Large intestine (tissue), 12 donors: ENCODE measurements around the gene B4GALT1. TPM values are rescaled to one million over a fixed set of nuclear protein-coding genes. Genes with fewer than 3 reads are reported as not detected.
A peak's percentile ranks its signal among the peaks of the same experiment; 100 is the strongest.

ENCODE experiments used
- DNase-seq, 2 donors: peaks; one replicate each; pipeline versions ENCODE4 v3.0.0 to v3.0.0-alpha.2; 2013
- H3K27ac ChIP-seq: one replicate; pipeline ENCODE4 v1.5.1; 2013; ENCODE audit warnings: low read length
- H3K27me3 ChIP-seq: 2 replicates; pipeline ENCODE4 v1.6.1; 2013; ENCODE audit warnings: low read length; ENCODE audit not compliant: control insufficient read depth, insufficient read depth
- H3K36me3 ChIP-seq: 2 replicates; pipeline ENCODE4 v1.6.1; 2013; ENCODE audit warnings: low read length; ENCODE audit not compliant: control insufficient read depth, insufficient read depth
- H3K4me1 ChIP-seq: one replicate; pipeline ENCODE4 v1.6.1; 2013; ENCODE audit warnings: low read length; ENCODE audit not compliant: control insufficient read depth, insufficient read depth
- H3K4me3 ChIP-seq: one replicate; pipeline ENCODE4 v1.5.1; 2013; ENCODE audit warnings: low read length
- H3K9me3 ChIP-seq: one replicate; pipeline ENCODE4 v1.6.1; 2013; ENCODE audit warnings: mild to moderate bottlenecking, low read depth, low read length, moderate library complexity; ENCODE audit not compliant: control insufficient read depth
- WGBS: methylation state at CpG from one replicate; pipeline ENCODE4 v1.1.5; 2013; ENCODE audit warnings: low lambda C conversion rate; ENCODE audit not compliant: insufficient coverage; 5-methylcytosine and 5-hydroxymethylcytosine counted together
- long read RNA-seq, 11 donors: transcript quantifications; one replicate each; lab custom pipeline, GENCODE V29; 2026
- polyA plus RNA-seq: library from polyadenylated mRNA; unstranded; fragments of 120-200 nt; gene quantifications from one replicate; pipeline ENCODE4 v1.2.1, GENCODE V29; 2013

The B4GALT1 gene
- 120 TPM for polyA plus RNA-seq
- long read RNA-seq, donor 1, full-length matches to known transcripts = 24 of 24 reads
- long read RNA-seq, donor 1, partial matches to known transcripts = 0 of 24 reads
- long read RNA-seq, donor 1, other reads (novel, unspliced or antisense) = 0 of 24 reads
- long read RNA-seq, donor 2, full-length matches to known transcripts = 57 of 81 reads
- long read RNA-seq, donor 2, partial matches to known transcripts = 24 of 81 reads
- long read RNA-seq, donor 2, other reads (novel, unspliced or antisense) = 0 of 81 reads
- long read RNA-seq, donor 3 = 0 reads
- long read RNA-seq, donor 4, full-length matches to known transcripts = 6 of 6 reads
- long read RNA-seq, donor 4, partial matches to known transcripts = 0 of 6 reads
- long read RNA-seq, donor 4, other reads (novel, unspliced or antisense) = 0 of 6 reads
- long read RNA-seq, donor 5, full-length matches to known transcripts = 18 of 23 reads
- long read RNA-seq, donor 5, partial matches to known transcripts = 5 of 23 reads
- long read RNA-seq, donor 5, other reads (novel, unspliced or antisense) = 0 of 23 reads
- long read RNA-seq, donor 6, full-length matches to known transcripts = 43 of 58 reads
- long read RNA-seq, donor 6, partial matches to known transcripts = 15 of 58 reads
- long read RNA-seq, donor 6, other reads (novel, unspliced or antisense) = 0 of 58 reads
- long read RNA-seq, donor 7, full-length matches to known transcripts = 7 of 7 reads
- long read RNA-seq, donor 7, partial matches to known transcripts = 0 of 7 reads
- long read RNA-seq, donor 7, other reads (novel, unspliced or antisense) = 0 of 7 reads
- long read RNA-seq, donor 8, full-length matches to known transcripts = 43 of 65 reads
- long read RNA-seq, donor 8, partial matches to known transcripts = 22 of 65 reads
- long read RNA-seq, donor 8, other reads (novel, unspliced or antisense) = 0 of 65 reads
- long read RNA-seq, donor 9, full-length matches to known transcripts = 28 of 28 reads
- long read RNA-seq, donor 9, partial matches to known transcripts = 0 of 28 reads
- long read RNA-seq, donor 9, other reads (novel, unspliced or antisense) = 0 of 28 reads
- long read RNA-seq, donor 10, full-length matches to known transcripts = 70 of 79 reads
- long read RNA-seq, donor 10, partial matches to known transcripts = 9 of 79 reads
- long read RNA-seq, donor 10, other reads (novel, unspliced or antisense) = 0 of 79 reads
- long read RNA-seq, donor 11, full-length matches to known transcripts = 42 of 42 reads
- long read RNA-seq, donor 11, partial matches to known transcripts = 0 of 42 reads
- long read RNA-seq, donor 11, other reads (novel, unspliced or antisense) = 0 of 42 reads

- peaks cover 48% of the 10 kb centered on the region for H3K4me1 ChIP-seq
- DNase-seq = peak; percentile 85 to 93
These were observed at the start of gene B4GALT1 for GRCh38 chr9:33167084-33167971. TSS of gene B4GALT1 (minus strand) at chr9:33167336. CDS start at chr9:33167169, 167 bp downstream.

GRCh38 chr9:33211695-33212393 lies 44.7 kb upstream of the B4GALT1 start:
- no peak overlapping the region for H3K4me3 ChIP-seq
- H3K4me1 ChIP-seq = peaks cover 7% of the 10 kb centered on the region
- peaks cover 9% of the 10 kb centered on the region for H3K27me3 ChIP-seq
- H3K36me3 ChIP-seq = no peaks in the 10 kb centered on the region
- H3K27ac ChIP-seq = peak overlapping the region; percentile 33
- no peaks in the 10 kb centered on the region for H3K9me3 ChIP-seq
- peak; percentile 51 to 63 for DNase-seq
- WGBS = 14% methylated on average over 1 of the region's 3 CpGs

More at GRCh38 chr9:33167084-33167971, at the start of gene B4GALT1:
- H3K4me3 ChIP-seq = peak within 1 kb of the TSS; percentile 91
- H3K36me3 ChIP-seq = no peaks in the 10 kb centered on the region
- H3K27ac ChIP-seq = peak within 1 kb of the TSS; percentile 96
- no peaks in the 10 kb centered on the region for H3K9me3 ChIP-seq
- WGBS = no CpG with 5 or more reads among the region's 101 CpGs
- H3K27me3 ChIP-seq = no peaks in the 10 kb centered on the region

DNA sequence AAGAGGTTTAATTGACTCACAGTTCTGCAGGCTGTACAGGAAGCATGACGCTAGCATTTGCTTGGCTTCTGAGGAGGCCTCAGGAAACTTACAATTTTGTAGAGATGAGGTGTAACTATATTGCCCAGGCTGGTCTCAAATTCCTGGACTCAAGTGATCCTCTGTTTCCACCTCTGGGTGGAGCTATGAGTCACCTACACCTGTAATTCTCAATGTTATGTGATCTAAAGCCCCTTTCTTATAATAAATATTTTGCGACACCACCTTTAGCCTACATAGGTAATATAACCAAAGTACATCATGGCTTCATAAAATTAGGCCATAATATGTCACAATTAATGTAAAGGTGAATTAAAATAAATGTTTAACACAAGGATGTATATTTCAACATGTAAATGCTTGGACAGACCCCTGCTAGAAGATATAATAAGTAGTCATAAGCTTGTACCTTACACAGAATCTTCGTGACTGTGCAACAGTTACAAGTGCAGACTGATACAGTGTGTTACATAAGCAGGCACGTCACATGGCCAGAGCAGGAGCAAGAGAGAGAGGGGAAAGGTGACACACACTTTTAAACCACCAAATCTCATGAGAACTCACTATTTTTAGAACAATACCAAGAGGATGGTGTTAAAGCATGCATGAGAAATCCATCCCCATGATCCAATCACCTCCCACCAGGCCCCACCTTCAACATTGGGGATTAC lies 43.0 kb upstream of the B4GALT1 start:
- no peak overlapping the region for H3K4me3 ChIP-seq
- H3K36me3 ChIP-seq = no peaks in the 10 kb centered on the region
- H3K9me3 ChIP-seq = no peaks in the 10 kb centered on the region
- DNase-seq = no peak
- H3K4me1 ChIP-seq = peaks cover 7% of the 10 kb centered on the region
- peaks cover 2% of the 10 kb centered on the region for H3K27me3 ChIP-seq
- WGBS = no CpG with 5 or more reads among the region's 4 CpGs
- H3K27ac ChIP-seq = no peak overlapping the region

GRCh38 chr9:33209394-33209793 lies 42.3 kb upstream of the B4GALT1 start:
- WGBS = no CpG with 5 or more reads among the region's 1 CpG
- H3K9me3 ChIP-seq = no peaks in the 10 kb centered on the region
- H3K27ac ChIP-seq = no peak overlapping the region
- no peaks in the 10 kb centered on the region for H3K36me3 ChIP-seq
- peaks cover 7% of the 10 kb centered on the region for H3K4me1 ChIP-seq
- no peak for DNase-seq
- H3K4me3 ChIP-seq = no peak overlapping the region
- H3K27me3 ChIP-seq = peaks cover 2% of the 10 kb centered on the region

GRCh38 chr9:33202552-33203201 lies 35.5 kb upstream of the B4GALT1 start:
- H3K27ac ChIP-seq = no peak overlapping the region
- H3K36me3 ChIP-seq = no peaks in the 10 kb centered on the region
- no CpG with 5 or more reads among the region's 11 CpGs for WGBS
- peaks cover 7% of the 10 kb centered on the region for H3K27me3 ChIP-seq
- peak in 1 of 2 donors; percentile 20 for DNase-seq
- H3K4me1 ChIP-seq = no peaks in the 10 kb centered on the region
- H3K4me3 ChIP-seq = no peak overlapping the region
- H3K9me3 ChIP-seq = no peaks in the 10 kb centered on the region

- DNase-seq = no peak
- Histone ChIP-seq H3K36me3 (no peaks in the 10 kb centered on the region), H3K4me3 (no peak overlapping the region), H3K9me3 (no peaks in the 10 kb centered on the region), H3K27ac (no peak overlapping the region), H3K4me1 (no peaks in the 10 kb centered on the region), H3K27me3 (peaks cover 7% of the 10 kb centered on the region)
- WGBS = no CpG with 5 or more reads among the region's 1 CpG
These were observed 34.9 kb upstream of the B4GALT1 start for GRCh38 chr9:33202018-33202417.

GRCh38 chr9:33198165-33198564 lies 31.0 kb upstream of the B4GALT1 start:
- Histone ChIP-seq H3K27ac (no peak overlapping the region), H3K4me3 (no peak overlapping the region), H3K27me3 (no peaks in the 10 kb centered on the region), H3K36me3 (no peaks in the 10 kb centered on the region), H3K4me1 (no peaks in the 10 kb centered on the region), H3K9me3 (no peaks in the 10 kb centered on the region)
- DNase-seq = no peak
- 91% methylated on average over 4 of the region's 6 CpGs for WGBS

DNA sequence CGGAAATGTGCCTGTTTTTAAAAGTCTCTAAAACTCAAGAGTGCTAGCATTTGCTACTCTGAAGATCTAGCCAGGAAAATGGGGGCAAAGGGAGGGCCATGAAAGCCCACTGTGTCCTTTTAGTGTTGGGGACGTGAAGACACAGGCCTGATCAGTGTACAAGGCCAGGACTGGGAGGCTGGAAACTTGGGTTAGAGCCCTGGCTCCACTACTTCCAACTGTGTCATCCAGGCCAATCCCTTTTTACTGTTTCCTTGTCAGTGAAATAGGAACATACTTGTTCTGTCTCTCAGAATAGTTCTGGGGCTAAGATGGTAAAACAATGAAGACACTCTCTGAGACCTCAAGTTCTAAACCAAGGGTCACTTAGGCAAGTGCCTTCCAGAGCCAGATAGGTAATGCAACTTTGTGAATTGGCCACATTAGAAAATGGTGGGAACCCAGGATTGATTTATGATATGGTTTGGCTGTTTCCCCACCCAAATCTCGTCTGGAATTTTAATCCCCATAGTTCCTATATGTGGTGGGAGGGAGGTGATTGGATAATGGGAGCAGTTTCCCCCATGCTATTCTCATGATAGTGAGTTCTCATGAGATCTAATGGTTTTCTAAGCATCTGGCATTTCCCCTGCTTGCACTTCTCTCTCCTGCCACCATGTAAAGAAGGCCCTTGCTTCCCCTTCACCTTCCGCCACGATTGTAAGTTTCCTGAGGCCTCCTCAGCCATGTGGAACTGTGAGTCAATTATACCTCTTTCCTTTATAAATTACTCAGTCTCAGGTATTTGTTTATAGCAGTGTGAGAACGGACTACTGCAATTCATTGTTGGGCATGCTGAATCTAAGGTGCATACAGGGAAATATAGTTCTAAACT lies 30.4 kb upstream of the B4GALT1 start:
- Histone ChIP-seq H3K27ac (no peak overlapping the region), H3K36me3 (no peaks in the 10 kb centered on the region), H3K9me3 (no peaks in the 10 kb centered on the region), H3K27me3 (no peaks in the 10 kb centered on the region), H3K4me3 (no peak overlapping the region), H3K4me1 (no peaks in the 10 kb centered on the region)
- no peak for DNase-seq
- 56% methylated on average over 2 of the region's 6 CpGs for WGBS
